Panc1 (cell line): ENCODE results near the gene ZNF558. TPM values are rescaled to one million over a fixed set of nuclear protein-coding genes. Genes with fewer than 3 reads are reported as not detected.

Experiments
- ATAC-seq: fragments of 200-7000 bp; cut with Tn5 transposase; 2 replicates; pipeline ENCODE4 v1.9.1; 2020; ENCODE audit warnings: mild to moderate bottlenecking, moderate library complexity
- BruUV-seq: library from RNA; stranded (reverse); fragments of 400-500 nt; replicated peaks from 2 replicates; lab custom pipeline; 2021; lab: Mats Ljungman, UMichigan
- CTCF ChIA-PET: fragments of 300-600 bp; sonication (Branson Sonifier 250); formaldehyde crosslinking; loops from one replicate; lab custom pipeline; 2022; ENCODE audit warnings: antibody characterized with exemption; lab: Charles Lee
- POLR2A ChIA-PET: fragments of 300-600 bp; sonication (Branson Sonifier 250); formaldehyde crosslinking; loops from one replicate; lab custom pipeline; 2022; ENCODE audit warnings: antibody characterized with exemption; lab: Charles Lee
- DNase-seq: peaks from one replicate; pipeline ENCODE4 v3.0.0-alpha.2; 2010; ENCODE audit warnings: low read depth, low spot score
- H3K27ac ChIP-seq: 2 replicates; pipeline ENCODE4 v1.5.1; 2011; ENCODE audit warnings: mild to moderate bottlenecking, low read length, inconsistent platforms
- H3K27me3 ChIP-seq: fragments of 200-500 bp; sonication (Bioruptor generic); 2 replicates; pipeline ENCODE4 v1.6.0; 2014; ENCODE audit warnings: low read length, inconsistent platforms; ENCODE audit not compliant: control insufficient read depth, insufficient read depth
- H3K36me3 ChIP-seq: fragments of 200-500 bp; sonication (Bioruptor generic); 2 replicates; pipeline ENCODE4 v1.5.1; 2014; ENCODE audit warnings: inconsistent platforms, mild to moderate bottlenecking, low read length, moderate library complexity; ENCODE audit not compliant: control insufficient read depth, insufficient read depth
- H3K4me1 ChIP-seq: 2 replicates; pipeline ENCODE4 v1.5.1; 2011; ENCODE audit warnings: inconsistent platforms, mild to moderate bottlenecking, low read length, moderate library complexity; ENCODE audit not compliant: control insufficient read depth, insufficient read depth
- H3K4me3 ChIP-seq, 2 experiments: 2 replicates each; pipeline ENCODE4 v1.5.1; 2011 to 2012; ENCODE audit warnings: low read depth in 2 of 2, low read length in 2 of 2, mild to moderate bottlenecking in 2 of 2, inconsistent platforms in 1 of 2, moderate library complexity in 1 of 2
- H3K9me3 ChIP-seq: fragments of 200-500 bp; sonication (Bioruptor generic); 2 replicates; pipeline ENCODE4 v1.5.1; 2014; ENCODE audit warnings: low read depth, mild to moderate bottlenecking, inconsistent platforms, low read length, moderate library complexity; ENCODE audit not compliant: control insufficient read depth, insufficient read depth
- CTCF ChIP-seq: fragments of 450-650 bp; IDR thresholded peaks from 2 replicates; pipeline ENCODE4 v1.5.1; 2017; ENCODE audit warnings: mild to moderate bottlenecking
- POLR2AphosphoS5 ChIP-seq: IDR thresholded peaks from 2 replicates; pipeline ENCODE4 v1.6.1; 2012; ENCODE audit warnings: mild to moderate bottlenecking, low read depth, low read length, moderate library complexity
- REST ChIP-seq, 2 experiments: IDR thresholded peaks; 2 replicates each; pipeline ENCODE4 v1.6.1; 2011 to 2012; ENCODE audit warnings: low read depth in 2 of 2, control low read depth in 1 of 2, low read length in 1 of 2, mild to moderate bottlenecking in 1 of 2, moderate library complexity in 1 of 2; ENCODE audit not compliant: insufficient read depth in 1 of 2
- SIN3A ChIP-seq: IDR thresholded peaks from 2 replicates; pipeline ENCODE4 v1.6.1; 2012; ENCODE audit warnings: low read depth, mild to moderate bottlenecking, low read length, moderate library complexity, borderline replicate concordance; ENCODE audit not compliant: insufficient read depth
- TCF7L2 ChIP-seq: IDR thresholded peaks from 2 replicates; pipeline ENCODE4 v1.6.1; 2011; ENCODE audit warnings: mild to moderate bottlenecking, low read depth, low read length, inconsistent platforms
- in situ Hi-C: cut with HindIII; loops from 2 replicates; pipeline ENCODE4 v1.10.0; 2016; ENCODE audit warnings: low sequenced_read_pairs, low pct_unique_long_range_greater_than_20kb
- intact Hi-C: fragments of 100-400 bp; cut with micrococcal nuclease; formaldehyde crosslinking; loops from one replicate; pipeline ENCODE4 v1.10.0; 2022; ENCODE audit not compliant: unreplicated experiment
- total RNA-seq: library from RNA; stranded (reverse); gene quantifications from one replicate; pipeline ENCODE4 v1.2.1, GENCODE V29; 2021; ENCODE audit not compliant: unreplicated experiment

Gene ZNF558
- total RNA-seq, 1 experiment from 2014 or later: 43.3 TPM

GRCh38 chr19:8866344-8866743 is 34.2 kb upstream of the ZNF558 start:
- CTCF ChIA-PET: no interaction called here
- no peak for DNase-seq
- Histone ChIP-seq H3K36me3 (no peaks in the 10 kb centered on the region), H3K27me3 (no peaks in the 10 kb centered on the region), H3K4me3 (no peak overlapping the region), H3K9me3 (no peaks in the 10 kb centered on the region), H3K27ac (no peak overlapping the region), H3K4me1 (no peaks in the 10 kb centered on the region)
- TF ChIP-seq POLR2AphosphoS5 (no peak), CTCF (no peak), SIN3A (no peak), REST (IDR thresholded peaks at IDR 0.05; ENCODE audit: insufficient read depth in 1 of 2, low read depth in 2 of 2, low read length in 1 of 2) (no peak), TCF7L2 (no peak)
- POLR2A ChIA-PET: interaction anchor here (0.5 kb wide), 1 partner anchor 206 kb away, joined by 5 read pairs; no protein-coding TSS in a partner anchor
- BruUV-seq: no TSS peak
- in situ Hi-C loops: no loop called here
- ATAC-seq: no peak
- intact Hi-C loops: no loop called here

GRCh38 chr19:8858260-8858659 is 26.2 kb upstream of the ZNF558 start:
- no peak for TF ChIP-seq REST (IDR thresholded peaks at IDR 0.05; ENCODE audit: insufficient read depth in 1 of 2, low read depth in 2 of 2, low read length in 1 of 2)
- no peak for TF ChIP-seq POLR2AphosphoS5
- TF ChIP-seq CTCF: no peak
- TF ChIP-seq TCF7L2: no peak
- TF ChIP-seq SIN3A: no peak
- in situ Hi-C loops: no loop called here
- H3K4me3 ChIP-seq: no peak overlapping the region
- no peak for DNase-seq
- H3K27ac ChIP-seq: no peak overlapping the region
- intact Hi-C loops: no loop called here
- no peaks in the 10 kb centered on the region for H3K4me1 ChIP-seq
- ChIA-PET CTCF (no interaction called here), POLR2A (no interaction called here)
- H3K36me3 ChIP-seq: no peaks in the 10 kb centered on the region
- H3K9me3 ChIP-seq: no peaks in the 10 kb centered on the region
- ATAC-seq: no peak
- H3K27me3 ChIP-seq: no peaks in the 10 kb centered on the region
- BruUV-seq: no TSS peak
